ENCODE results near the gene POFUT2. TPM values are rescaled to one million over a fixed set of nuclear protein-coding genes. Genes with fewer than 3 reads are reported as not detected.

Gene POFUT2
- total RNA-seq, 4 donors from 2014 or later: 4.8 to 11.0 (median 5.9) TPM

GRCh38 chr21:45226540-45227326, 61.0 kb downstream of the POFUT2 start:
- Histone ChIP-seq H3K27ac (no peak overlapping the region), H3K4me1 (no peaks in the 10 kb centered on the region), H3K9me3 (no peaks in the 10 kb centered on the region), H3K36me3 (peaks cover 0 to 13% of the 10 kb centered on the region in 2 donors), H3K27me3 (peaks cover 7 to 9% (median 8%) of the 10 kb centered on the region in 3 donors), H3K4me3 (no peak overlapping the region)
- intact Hi-C loops (cut with DNase I; ENCODE audit: low total_unique reads): no loop called here
- TF ChIP-seq POLR2A (IDR thresholded peaks at IDR 0.05) (no peak), CTCF (IDR thresholded peaks at IDR 0.05 in 4 of 5, conservative IDR thresholded peaks at IDR 0.05 in 1 of 5) (no peak)
- ATAC-seq: no peak
- in situ Hi-C loops (cut with MboI; ENCODE audit: low sequenced_read_pairs in 4 of 4): no loop called here
- no peak for DNase-seq

GRCh38 chr21:45225741-45226327, 61.9 kb downstream of the POFUT2 start:
- TF ChIP-seq CTCF (IDR thresholded peaks at IDR 0.05 in 4 of 5, conservative IDR thresholded peaks at IDR 0.05 in 1 of 5) (no peak), POLR2A (IDR thresholded peaks at IDR 0.05) (no peak)
- H3K4me1 ChIP-seq: no peaks in the 10 kb centered on the region
- H3K36me3 ChIP-seq: peaks cover 0 to 22% of the 10 kb centered on the region in 2 donors
- no peaks in the 10 kb centered on the region for H3K9me3 ChIP-seq
- no peak overlapping the region for H3K27ac ChIP-seq
- no peak for ATAC-seq
- H3K27me3 ChIP-seq: peaks cover 7 to 9% (median 8%) of the 10 kb centered on the region in 3 donors
- no peak for DNase-seq
- no peak overlapping the region for H3K4me3 ChIP-seq
- in situ Hi-C loops (cut with MboI; ENCODE audit: low sequenced_read_pairs in 4 of 4) (no loop called here), intact Hi-C loops (cut with DNase I; ENCODE audit: low total_unique reads) (no loop called here)

GRCh38 chr21:45225041-45225740, 62.5 kb downstream of the POFUT2 start:
- Histone ChIP-seq H3K36me3 (peaks cover 0 to 28% of the 10 kb centered on the region in 2 donors), H3K9me3 (no peaks in the 10 kb centered on the region), H3K4me1 (no peaks in the 10 kb centered on the region), H3K27me3 (peaks cover 7 to 9% (median 8%) of the 10 kb centered on the region in 3 donors), H3K27ac (no peak overlapping the region), H3K4me3 (no peak overlapping the region)
- ATAC-seq: no peak
- TF ChIP-seq CTCF (IDR thresholded peaks at IDR 0.05 in 4 of 5, conservative IDR thresholded peaks at IDR 0.05 in 1 of 5): no peak
- TF ChIP-seq POLR2A (IDR thresholded peaks at IDR 0.05): no peak
- DNase-seq: no peak
- intact Hi-C loops (cut with DNase I; ENCODE audit: low total_unique reads) (no loop called here), in situ Hi-C loops (cut with MboI; ENCODE audit: low sequenced_read_pairs in 4 of 4) (no loop called here)

- no peak for TF ChIP-seq CTCF (IDR thresholded peaks at IDR 0.05 in 4 of 5, conservative IDR thresholded peaks at IDR 0.05 in 1 of 5)
- Histone ChIP-seq H3K27me3 (peaks cover 6 to 9% (median 7%) of the 10 kb centered on the region in 3 donors), H3K27ac (no peak overlapping the region), H3K9me3 (no peaks in the 10 kb centered on the region), H3K4me3 (no peak overlapping the region), H3K36me3 (peaks cover 0 to 30% of the 10 kb centered on the region in 2 donors), H3K4me1 (no peaks in the 10 kb centered on the region)
- no peak for DNase-seq
- ATAC-seq: no peak
- intact Hi-C loops (cut with DNase I; ENCODE audit: low total_unique reads): no loop called here
- in situ Hi-C loops (cut with MboI; ENCODE audit: low sequenced_read_pairs in 4 of 4): no loop called here
Observed at GRCh38 chr21:45224189-45224938, 63.3 kb downstream of the POFUT2 start.

Measured in gastrocnemius medialis (tissue), 4 donors.